GM23338 (cell line): ENCODE data around the gene COX20. TPM values are rescaled to one million over a fixed set of nuclear protein-coding genes. Genes with fewer than 3 reads are reported as not detected.

ENCODE experiments used
- ATAC-seq: fragments of 200-7000 bp; cut with Tn5 transposase; 3 replicates; pipeline ENCODE4 v1.9.1; 2020
- DNase-seq: peaks from one replicate; pipeline ENCODE4 v3.0.0-alpha.2; 2015; ENCODE audit warnings: low spot score
- H2AFZ ChIP-seq: fragments of 200-600 bp; sonication (generic); 2 replicates; pipeline ENCODE4 v1.8.0; 2016; ENCODE audit warnings: antibody characterized with exemption, mild to moderate bottlenecking, moderate library complexity
- H3F3A ChIP-seq: fragments of 200-600 bp; sonication (generic); replicated peaks from 2 replicates; pipeline ENCODE4 v1.8.0; 2017; ENCODE audit warnings: antibody characterized with exemption, mixed run types, low read depth
- H3K27ac ChIP-seq: fragments of 200-600 bp; sonication (generic); 2 replicates; pipeline ENCODE4 v1.6.1; 2016; ENCODE audit warnings: low read depth
- H3K27me3 ChIP-seq: fragments of 200-600 bp; sonication (generic); 2 replicates; pipeline ENCODE4 v1.8.0; 2016; ENCODE audit warnings: mild to moderate bottlenecking, mixed run types, moderate library complexity; ENCODE audit not compliant: insufficient read depth
- H3K36me3 ChIP-seq: fragments of 200-600 bp; sonication (generic); 2 replicates; pipeline ENCODE4 v1.8.0; 2016; ENCODE audit warnings: mild to moderate bottlenecking; ENCODE audit not compliant: insufficient read depth
- H3K4me1 ChIP-seq: fragments of 200-600 bp; sonication (generic); 2 replicates; pipeline ENCODE4 v1.8.0; 2016; ENCODE audit warnings: mild to moderate bottlenecking, moderate library complexity; ENCODE audit not compliant: insufficient read depth
- H3K4me2 ChIP-seq: fragments of 200-600 bp; sonication (generic); 2 replicates; pipeline ENCODE4 v1.7.1; 2017; ENCODE audit warnings: mixed run types
- H3K4me3 ChIP-seq: fragments of 200-600 bp; sonication (generic); 2 replicates; pipeline ENCODE4 v1.6.1; 2016; ENCODE audit warnings: mixed run types
- H3K79me2 ChIP-seq: fragments of 200-600 bp; sonication (generic); replicated peaks from 2 replicates; pipeline ENCODE4 v1.8.0; 2017; ENCODE audit warnings: mild to moderate bottlenecking; ENCODE audit not compliant: insufficient read depth
- H3K9me2 ChIP-seq: fragments of 200-600 bp; sonication (generic); 2 replicates; pipeline ENCODE4 v1.8.0; 2017; ENCODE audit not compliant: insufficient read depth
- H4K20me1 ChIP-seq: fragments of 200-600 bp; sonication (generic); replicated peaks from 2 replicates; pipeline ENCODE4 v1.8.0; 2017; ENCODE audit warnings: mild to moderate bottlenecking; ENCODE audit not compliant: insufficient read depth
- H3K27ac Mint-ChIP-seq: 2 replicates; pipeline ENCODE4 v1.8.0; 2020; ENCODE audit warnings: inconsistent platforms, mild to moderate bottlenecking, moderate library complexity, mixed read lengths
- H3K27me3 Mint-ChIP-seq: 3 replicates; pipeline ENCODE4 v1.8.0; 2022; ENCODE audit warnings: low read depth, mild to moderate bottlenecking, moderate library complexity, mixed read lengths, inconsistent platforms; ENCODE audit not compliant: insufficient read depth, poor library complexity
- H3K36me3 Mint-ChIP-seq: 3 replicates; pipeline ENCODE4 v1.8.0; 2021; ENCODE audit warnings: low read depth, mild to moderate bottlenecking, inconsistent platforms, moderate library complexity, mixed read lengths
- H3K4me1 Mint-ChIP-seq: 3 replicates; pipeline ENCODE4 v1.8.0; 2020; ENCODE audit warnings: mild to moderate bottlenecking, inconsistent platforms, mixed read lengths
- H3K4me3 Mint-ChIP-seq: 3 replicates; pipeline ENCODE4 v1.8.0; 2021; ENCODE audit warnings: moderate library complexity, mild to moderate bottlenecking, inconsistent platforms, mixed read lengths
- H3K9me3 Mint-ChIP-seq: 3 replicates; pipeline ENCODE4 v1.8.0; 2020; ENCODE audit warnings: moderate library complexity, mild to moderate bottlenecking, inconsistent platforms, mixed read lengths
- EZH2 ChIP-seq: fragments of 200-600 bp; sonication (generic); IDR thresholded peaks from one replicate; pipeline ENCODE4 v1.8.0; 2017; ENCODE audit warnings: antibody characterized with exemption, mild to moderate bottlenecking, low read depth; ENCODE audit not compliant: unreplicated experiment
- EZH2phosphoT487 ChIP-seq: fragments of 200-600 bp; sonication (generic); IDR thresholded peaks from one replicate; pipeline ENCODE4 v1.8.1; 2018; ENCODE audit warnings: antibody characterized with exemption; ENCODE audit not compliant: unreplicated experiment
- JUNB ChIP-seq: IDR thresholded peaks from one replicate; pipeline ENCODE4 v1.6.1; 2016; ENCODE audit warnings: antibody characterized with exemption; ENCODE audit not compliant: unreplicated experiment
- NANOG ChIP-seq: IDR thresholded peaks from 2 replicates; pipeline ENCODE4 v1.6.1; 2016; ENCODE audit warnings: antibody characterized with exemption, borderline replicate concordance
- POLR2AphosphoS5 ChIP-seq: IDR thresholded peaks from 2 replicates; pipeline ENCODE4 v1.6.1; 2016; ENCODE audit warnings: antibody characterized with exemption, low read depth
- STAT1 ChIP-seq: IDR thresholded peaks from one replicate; pipeline ENCODE4 v1.6.1; 2016; ENCODE audit warnings: antibody characterized with exemption; ENCODE audit not compliant: unreplicated experiment
- ZNF114 ChIP-seq: fragments of 250-450 bp; sonication (Bioruptor Pico); IDR thresholded peaks from 2 replicates; pipeline ENCODE4 v1.5.0; 2020; ENCODE audit warnings: mild to moderate bottlenecking, moderate library complexity
- polyA plus RNA-seq: library from polyadenylated mRNA; unstranded; fragments of >200 nt; fragmentation: Nextera tagmentation; extraction: Ambion mirVana; gene quantifications from 2 replicates; pipeline ENCODE4 v1.2.1, GENCODE V29; 2016
- total RNA-seq: library from RNA; depleted of rRNA; stranded (reverse); fragments of >200 nt; shearing (Covaris generic); gene quantifications from 2 replicates; pipeline ENCODE4 v1.2.3, GENCODE V29; 2014
- TF ChIP-seq, protein P1 (sequence below): IDR thresholded peaks from one replicate; pipeline ENCODE4 v1.6.1; 2018; ENCODE audit warnings: antibody characterized with exemption; ENCODE audit not compliant: unreplicated experiment
- TF ChIP-seq, protein P2 (sequence below): IDR thresholded peaks from 2 replicates; pipeline ENCODE4 v1.6.1; 2016; ENCODE audit warnings: antibody characterized with exemption

Gene COX20
- total and polyA plus RNA-seq, 2 experiments from 2014 or later, result 19.3 to 175 TPM

DNA sequence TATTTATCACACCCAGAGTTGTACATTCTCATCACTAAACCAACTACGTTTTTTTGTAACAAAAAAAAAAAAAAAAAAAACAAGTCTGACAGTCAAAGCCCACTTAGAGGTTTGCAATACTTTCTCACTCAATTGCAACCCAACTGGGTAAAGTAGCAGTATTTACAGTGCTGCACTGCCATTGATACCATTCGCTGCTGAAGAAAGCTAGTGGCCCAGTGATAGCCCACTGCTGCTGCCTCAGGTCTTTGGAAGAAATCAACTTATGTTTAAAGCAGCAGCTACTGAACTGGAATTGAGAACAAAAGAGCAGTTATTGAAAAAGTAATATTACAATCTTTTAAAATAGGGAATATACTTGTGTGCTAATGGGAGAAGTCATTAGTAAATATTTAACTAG lies 26.2 kb downstream of the COX20 start:
- peaks cover 45% of the 10 kb centered on the region for H3K4me1 Mint-ChIP-seq
- H3K9me3 Mint-ChIP-seq, result peaks cover 4% of the 10 kb centered on the region; the same call in 1 of the 3 replicates
- DNase-seq (no peak), ATAC-seq (no peak)
- Histone ChIP-seq H3F3A (peaks cover 32% of the 10 kb centered on the region), H3K4me1 (peaks cover 22% of the 10 kb centered on the region), H3K4me3 (peak overlapping the region; percentile 92), H4K20me1 (peaks cover 58% of the 10 kb centered on the region), H3K9me2 (no peaks in the 10 kb centered on the region), H3K36me3 (peaks cover 42% of the 10 kb centered on the region), H3K79me2 (peaks cover 84% of the 10 kb centered on the region), H3K4me2 (peak overlapping the region; percentile 91), H3K27me3 (no peaks in the 10 kb centered on the region), H2AFZ (no peak overlapping the region), H3K27ac (no peak overlapping the region)
- peak overlapping the region; percentile 91 for H3K4me3 Mint-ChIP-seq
- peaks cover 72% of the 10 kb centered on the region for H3K36me3 Mint-ChIP-seq
- peaks cover 22% of the 10 kb centered on the region for H3K27me3 Mint-ChIP-seq
- no peak for TF ChIP-seq ZNF114 (CRISPR knock-in tag)
- TF ChIP-seq, protein P1, sequence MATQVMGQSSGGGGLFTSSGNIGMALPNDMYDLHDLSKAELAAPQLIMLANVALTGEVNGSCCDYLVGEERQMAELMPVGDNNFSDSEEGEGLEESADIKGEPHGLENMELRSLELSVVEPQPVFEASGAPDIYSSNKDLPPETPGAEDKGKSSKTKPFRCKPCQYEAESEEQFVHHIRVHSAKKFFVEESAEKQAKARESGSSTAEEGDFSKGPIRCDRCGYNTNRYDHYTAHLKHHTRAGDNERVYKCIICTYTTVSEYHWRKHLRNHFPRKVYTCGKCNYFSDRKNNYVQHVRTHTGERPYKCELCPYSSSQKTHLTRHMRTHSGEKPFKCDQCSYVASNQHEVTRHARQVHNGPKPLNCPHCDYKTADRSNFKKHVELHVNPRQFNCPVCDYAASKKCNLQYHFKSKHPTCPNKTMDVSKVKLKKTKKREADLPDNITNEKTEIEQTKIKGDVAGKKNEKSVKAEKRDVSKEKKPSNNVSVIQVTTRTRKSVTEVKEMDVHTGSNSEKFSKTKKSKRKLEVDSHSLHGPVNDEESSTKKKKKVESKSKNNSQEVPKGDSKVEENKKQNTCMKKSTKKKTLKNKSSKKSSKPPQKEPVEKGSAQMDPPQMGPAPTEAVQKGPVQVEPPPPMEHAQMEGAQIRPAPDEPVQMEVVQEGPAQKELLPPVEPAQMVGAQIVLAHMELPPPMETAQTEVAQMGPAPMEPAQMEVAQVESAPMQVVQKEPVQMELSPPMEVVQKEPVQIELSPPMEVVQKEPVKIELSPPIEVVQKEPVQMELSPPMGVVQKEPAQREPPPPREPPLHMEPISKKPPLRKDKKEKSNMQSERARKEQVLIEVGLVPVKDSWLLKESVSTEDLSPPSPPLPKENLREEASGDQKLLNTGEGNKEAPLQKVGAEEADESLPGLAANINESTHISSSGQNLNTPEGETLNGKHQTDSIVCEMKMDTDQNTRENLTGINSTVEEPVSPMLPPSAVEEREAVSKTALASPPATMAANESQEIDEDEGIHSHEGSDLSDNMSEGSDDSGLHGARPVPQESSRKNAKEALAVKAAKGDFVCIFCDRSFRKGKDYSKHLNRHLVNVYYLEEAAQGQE, result no peak
- peak overlapping the region; percentile 82; the same call in 1 of the 2 replicates for H3K27ac Mint-ChIP-seq

DNA sequence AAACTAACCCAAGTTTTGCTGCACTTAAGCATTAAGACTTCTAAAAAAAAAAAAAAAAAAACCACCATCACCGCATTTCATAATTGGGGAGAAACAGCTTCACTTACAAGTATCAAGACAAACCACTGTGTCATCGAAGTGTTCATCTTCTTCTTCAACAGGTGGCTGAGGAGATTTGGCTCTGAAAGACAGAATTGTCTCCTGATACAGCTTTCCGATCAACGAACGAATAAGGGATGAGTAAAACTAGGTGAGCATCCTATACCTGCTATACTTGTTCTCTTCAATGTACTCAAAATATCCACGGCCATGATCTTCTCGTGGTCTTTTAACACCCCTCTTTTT lies 26.9 kb downstream of the COX20 start:
- peaks cover 4% of the 10 kb centered on the region; the same call in 1 of the 3 replicates for H3K9me3 Mint-ChIP-seq
- H3K4me1 Mint-ChIP-seq, result peaks cover 44% of the 10 kb centered on the region
- peaks cover 21% of the 10 kb centered on the region for H3K27me3 Mint-ChIP-seq
- DNase-seq (no peak), ATAC-seq (no peak)
- Histone ChIP-seq H3K4me1 (peaks cover 22% of the 10 kb centered on the region), H3K27ac (peak overlapping the region; percentile 98), H3K79me2 (peaks cover 82% of the 10 kb centered on the region), H3K9me2 (no peaks in the 10 kb centered on the region), H3F3A (peaks cover 27% of the 10 kb centered on the region), H3K36me3 (peaks cover 35% of the 10 kb centered on the region), H4K20me1 (peaks cover 54% of the 10 kb centered on the region), H3K4me3 (peak overlapping the region; percentile 92), H3K27me3 (no peaks in the 10 kb centered on the region), H3K4me2 (peak overlapping the region; percentile 91), H2AFZ (no peak overlapping the region)
- H3K4me3 Mint-ChIP-seq, result peak overlapping the region; percentile 91
- peak overlapping the region; percentile 99 for H3K27ac Mint-ChIP-seq
- H3K36me3 Mint-ChIP-seq, result peaks cover 66% of the 10 kb centered on the region
- TF ChIP-seq STAT1, result no peak
- TF ChIP-seq, protein P1, result no peak
- no peak for TF ChIP-seq JUNB
- TF ChIP-seq EZH2, result no peak
- TF ChIP-seq EZH2phosphoT487, result no peak
- TF ChIP-seq, protein P2, sequence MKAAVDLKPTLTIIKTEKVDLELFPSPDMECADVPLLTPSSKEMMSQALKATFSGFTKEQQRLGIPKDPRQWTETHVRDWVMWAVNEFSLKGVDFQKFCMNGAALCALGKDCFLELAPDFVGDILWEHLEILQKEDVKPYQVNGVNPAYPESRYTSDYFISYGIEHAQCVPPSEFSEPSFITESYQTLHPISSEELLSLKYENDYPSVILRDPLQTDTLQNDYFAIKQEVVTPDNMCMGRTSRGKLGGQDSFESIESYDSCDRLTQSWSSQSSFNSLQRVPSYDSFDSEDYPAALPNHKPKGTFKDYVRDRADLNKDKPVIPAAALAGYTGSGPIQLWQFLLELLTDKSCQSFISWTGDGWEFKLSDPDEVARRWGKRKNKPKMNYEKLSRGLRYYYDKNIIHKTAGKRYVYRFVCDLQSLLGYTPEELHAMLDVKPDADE, result no peak
- no peak for TF ChIP-seq POLR2AphosphoS5
- no peak for TF ChIP-seq NANOG
